Measurements from ENCODE around the gene RNF186. TPM values are rescaled to one million over a fixed set of nuclear protein-coding genes. Genes with fewer than 3 reads are reported as not detected.

The RNF186 gene
- total RNA-seq, 4 donors from 2014 or later = 0.51 TPM; not detected in 3

GRCh38 chr1:19815801-19816736 lies 986 bp upstream of the RNF186 start:
- peak in 1 of 2 donors; percentile 78 for DNase-seq (ENCODE audit: low spot score in 2 of 2)
- TF ChIP-seq CTCF (IDR thresholded peaks at IDR 0.05) (no peak), EP300 (IDR thresholded peaks at IDR 0.05) (no peak), POLR2AphosphoS5 (IDR thresholded peaks at IDR 0.05) (no peak)
- no peak overlapping the region for H3K27ac ChIP-seq

GRCh38 chr1:19814244-19814661 lies 830 bp downstream of the RNF186 start:
- no peaks in the 10 kb centered on the region for H3K9me3 ChIP-seq
- no peaks in the 10 kb centered on the region for H3K27me3 ChIP-seq
- 87% methylated on average over 12 of the region's 15 CpGs for WGBS
- no peak overlapping the region for H3K27ac ChIP-seq
- H3K36me3 ChIP-seq = no peaks in the 10 kb centered on the region
- peak in 1 of 2 donors; percentile 76 for DNase-seq (ENCODE audit: low spot score in 2 of 2)
- H3K4me3 ChIP-seq = no peak overlapping the region
- no peaks in the 10 kb centered on the region for H3K4me1 ChIP-seq
- TF ChIP-seq CTCF (IDR thresholded peaks at IDR 0.05) (no peak), EP300 (IDR thresholded peaks at IDR 0.05) (no peak), POLR2AphosphoS5 (IDR thresholded peaks at IDR 0.05) (no peak), POLR2A (IDR thresholded peaks at IDR 0.05) (no peak)

More at GRCh38 chr1:19815801-19816736, 986 bp upstream of the RNF186 start:
- Histone ChIP-seq H3K27me3 (no peaks in the 10 kb centered on the region), H3K36me3 (no peaks in the 10 kb centered on the region), H3K9me3 (no peaks in the 10 kb centered on the region), H3K4me3 (no peak overlapping the region), H3K4me1 (no peaks in the 10 kb centered on the region)
- WGBS = 74% methylated on average over 15 of the region's 15 CpGs

GRCh38 chr1:19813643-19813960 lies 1.5 kb downstream of the RNF186 start:
- Histone ChIP-seq H3K4me1 (no peaks in the 10 kb centered on the region), H3K9me3 (no peaks in the 10 kb centered on the region), H3K4me3 (no peak overlapping the region), H3K27ac (no peak overlapping the region), H3K27me3 (no peaks in the 10 kb centered on the region), H3K36me3 (no peaks in the 10 kb centered on the region)
- 83% methylated on average over 4 of the region's 4 CpGs for WGBS
- DNase-seq (ENCODE audit: low spot score in 2 of 2) = peak in 1 of 2 donors; percentile 67
- TF ChIP-seq EP300 (IDR thresholded peaks at IDR 0.05) = no peak
- no peak for TF ChIP-seq CTCF (IDR thresholded peaks at IDR 0.05)
- TF ChIP-seq POLR2AphosphoS5 (IDR thresholded peaks at IDR 0.05) = no peak
- TF ChIP-seq POLR2A (IDR thresholded peaks at IDR 0.05) = no peak

GRCh38 chr1:19812875-19813642 lies 2.0 kb downstream of the RNF186 start:
- Histone ChIP-seq H3K27ac (no peak overlapping the region), H3K4me1 (no peaks in the 10 kb centered on the region), H3K27me3 (no peaks in the 10 kb centered on the region), H3K36me3 (no peaks in the 10 kb centered on the region), H3K9me3 (no peaks in the 10 kb centered on the region), H3K4me3 (no peak overlapping the region)
- peak in 1 of 2 donors; percentile 11 for DNase-seq (ENCODE audit: low spot score in 2 of 2)
- 75% methylated on average over 15 of the region's 15 CpGs for WGBS
- TF ChIP-seq POLR2AphosphoS5 (IDR thresholded peaks at IDR 0.05) (no peak), CTCF (IDR thresholded peaks at IDR 0.05) (no peak), POLR2A (IDR thresholded peaks at IDR 0.05) (no peak), EP300 (IDR thresholded peaks at IDR 0.05) (no peak)

Data from suprapubic skin (tissue), 4 donors.